ENCODE measurements around the gene SLC15A1.

DNA sequence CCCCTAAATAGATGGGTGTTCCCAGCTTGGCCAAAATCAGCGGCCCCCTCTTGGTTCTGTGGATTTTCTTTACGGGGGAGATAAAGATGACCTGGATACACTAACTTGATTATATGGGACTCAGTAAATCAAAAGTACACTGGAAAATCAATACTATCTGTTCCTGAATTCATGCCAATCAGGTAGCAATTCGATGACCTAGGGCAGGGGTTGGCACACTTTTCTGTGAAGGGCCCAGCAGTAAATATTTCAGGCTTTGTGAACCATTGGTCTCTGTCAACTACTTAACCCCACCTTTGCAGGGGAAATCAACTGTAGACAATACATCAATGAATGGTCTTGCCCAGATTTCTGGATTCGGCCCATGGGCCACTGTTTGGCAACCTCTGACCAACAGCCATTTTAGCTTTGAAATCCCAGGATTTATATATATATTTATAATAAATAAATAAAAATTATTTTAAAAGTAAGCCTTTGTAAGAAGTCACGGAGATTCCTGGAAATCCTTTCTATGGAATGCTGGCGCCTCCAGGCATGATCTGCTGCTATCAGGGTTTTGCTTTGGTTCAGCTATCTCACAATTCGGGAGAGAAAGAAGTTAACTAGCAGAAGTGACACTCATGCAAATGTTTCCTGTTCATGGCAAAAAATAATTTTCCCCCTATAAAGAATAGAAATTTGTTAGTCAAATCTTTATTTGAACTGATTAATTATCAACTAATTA lies 32.8 kb downstream of the SLC15A1 start:
- no peak for TF ChIP-seq CTCF (IDR thresholded peaks at IDR 0.05)
- TF ChIP-seq POLR2AphosphoS5 (IDR thresholded peaks at IDR 0.05), result no peak

Data from gastroesophageal sphincter (tissue), 3 donors.